DOHH2 (cell line): ENCODE data around the gene CCDC149.

ENCODE experiments used
- H3F3A ChIP-seq: fragments of 200-600 bp; sonication (generic), shearing (Covaris generic); 2 replicates; pipeline ENCODE4 v1.6.0; 2016; ENCODE audit warnings: antibody characterized with exemption, mild to moderate bottlenecking; ENCODE audit not compliant: control insufficient read depth, insufficient read depth
- H3K27ac ChIP-seq: fragments of 200-600 bp; sonication (generic); 2 replicates; pipeline ENCODE4 v1.5.1; 2014; ENCODE audit warnings: low read depth, mild to moderate bottlenecking, low read length, moderate library complexity
- H3K27me3 ChIP-seq: fragments of 200-600 bp; sonication (generic); 2 replicates; pipeline ENCODE4 v1.6.1; 2014; ENCODE audit warnings: mild to moderate bottlenecking, low read length, mixed read lengths; ENCODE audit not compliant: control insufficient read depth
- H3K36me3 ChIP-seq: fragments of 200-600 bp; sonication (generic); 2 replicates; pipeline ENCODE4 v1.6.1; 2014; ENCODE audit warnings: mild to moderate bottlenecking, low read length, moderate library complexity, mixed read lengths; ENCODE audit not compliant: control insufficient read depth
- H3K4me1 ChIP-seq: fragments of 200-600 bp; sonication (generic); 2 replicates; pipeline ENCODE4 v1.6.1; 2014; ENCODE audit warnings: mild to moderate bottlenecking, low read length, mixed read lengths; ENCODE audit not compliant: control insufficient read depth
- H3K4me2 ChIP-seq: fragments of 200-600 bp; sonication (generic); 2 replicates; pipeline ENCODE4 v1.6.0; 2014; ENCODE audit warnings: mild to moderate bottlenecking, low read length, moderate library complexity
- H3K4me3 ChIP-seq: fragments of 200-600 bp; sonication (generic); 2 replicates; pipeline ENCODE4 v1.5.1; 2014; ENCODE audit warnings: mild to moderate bottlenecking, low read length, mixed read lengths
- H3K79me2 ChIP-seq: fragments of 200-600 bp; sonication (generic); 2 replicates; pipeline ENCODE4 v1.6.1; 2014; ENCODE audit warnings: mild to moderate bottlenecking, low read length, mixed read lengths; ENCODE audit not compliant: control insufficient read depth
- H3K9me2 ChIP-seq: fragments of 200-600 bp; sonication (generic); replicated peaks from 2 replicates; pipeline ENCODE4 v1.6.1; 2014; ENCODE audit warnings: mild to moderate bottlenecking, low read length, mixed read lengths; ENCODE audit not compliant: control insufficient read depth
- H3K9me3 ChIP-seq: fragments of 200-600 bp; sonication (generic); 2 replicates; pipeline ENCODE4 v1.6.1; 2014; ENCODE audit warnings: antibody characterized with exemption, low read length, mixed read lengths; ENCODE audit not compliant: control insufficient read depth, insufficient read depth
- H4K20me1 ChIP-seq: fragments of 200-600 bp; sonication (generic); 2 replicates; pipeline ENCODE4 v1.6.0; 2014; ENCODE audit warnings: low read depth, mild to moderate bottlenecking, antibody characterized with exemption, low read length, moderate library complexity; ENCODE audit not compliant: control insufficient read depth, insufficient read depth
- CTCF ChIP-seq: fragments of 200-600 bp; sonication (generic); IDR thresholded peaks from one replicate; pipeline ENCODE4 v1.5.1; 2014; ENCODE audit warnings: antibody characterized with exemption, mild to moderate bottlenecking, low read depth, low read length; ENCODE audit not compliant: poor library complexity, severe bottlenecking
- EZH2phosphoT487 ChIP-seq: fragments of 200-600 bp; sonication (generic); IDR thresholded peaks from 2 replicates; pipeline ENCODE4 v1.6.1; 2017; ENCODE audit warnings: borderline replicate concordance, mild to moderate bottlenecking, antibody characterized with exemption, low read length, moderate library complexity, mixed read lengths

The CCDC149 gene

GRCh38 chr4:24933684-24934275, 20.9 kb upstream of the CCDC149 start:
- H3F3A ChIP-seq: no peaks in the 10 kb centered on the region
- no peak for TF ChIP-seq CTCF
- no peak for TF ChIP-seq EZH2phosphoT487
- H3K4me1 ChIP-seq: no peaks in the 10 kb centered on the region
- H3K9me2 ChIP-seq: no peaks in the 10 kb centered on the region
- H3K27me3 ChIP-seq: no peaks in the 10 kb centered on the region; the same call in 1 of the 2 replicates
- no peaks in the 10 kb centered on the region for H4K20me1 ChIP-seq
- H3K36me3 ChIP-seq: no peaks in the 10 kb centered on the region
- H3K27ac ChIP-seq: no peak overlapping the region
- no peaks in the 10 kb centered on the region for H3K79me2 ChIP-seq
- H3K4me3 ChIP-seq: no peak overlapping the region
- 0 out of 2 replicates have a peak, but pooled peaks cover 6% of the 10 kb centered on the region for H3K9me3 ChIP-seq
- no peak overlapping the region for H3K4me2 ChIP-seq

GRCh38 chr4:24932515-24933225, 19.8 kb upstream of the CCDC149 start:
- H3K4me2 ChIP-seq: no peak overlapping the region
- 0 out of 2 replicates have a peak, but pooled peaks cover 6% of the 10 kb centered on the region for H3K9me3 ChIP-seq
- no peaks in the 10 kb centered on the region for H3K36me3 ChIP-seq
- H3K4me1 ChIP-seq: no peaks in the 10 kb centered on the region
- no peaks in the 10 kb centered on the region for H3K79me2 ChIP-seq
- H3K27me3 ChIP-seq: no peaks in the 10 kb centered on the region; the same call in 1 of the 2 replicates
- H3K27ac ChIP-seq: no peak overlapping the region
- TF ChIP-seq EZH2phosphoT487 (no peak), CTCF (no peak)
- no peak overlapping the region for H3K4me3 ChIP-seq
- no peaks in the 10 kb centered on the region for H4K20me1 ChIP-seq
- no peaks in the 10 kb centered on the region for H3F3A ChIP-seq
- H3K9me2 ChIP-seq: no peaks in the 10 kb centered on the region

- Histone ChIP-seq H3F3A (no peaks in the 10 kb centered on the region), H3K36me3 (no peaks in the 10 kb centered on the region), H3K9me2 (no peaks in the 10 kb centered on the region), H3K27ac (no peak overlapping the region), H3K4me2 (no peak overlapping the region), H3K27me3 (peaks cover 2% of the 10 kb centered on the region; the same call in 1 of the 2 replicates), H3K79me2 (no peaks in the 10 kb centered on the region), H3K4me3 (no peak overlapping the region), H4K20me1 (no peaks in the 10 kb centered on the region), H3K9me3 (no peaks in the 10 kb centered on the region), H3K4me1 (no peaks in the 10 kb centered on the region)
- no peak for TF ChIP-seq CTCF
- TF ChIP-seq EZH2phosphoT487: no peak
Observed at GRCh38 chr4:24930151-24930550, 17.3 kb upstream of the CCDC149 start.
